Hypothalamus (tissue), 51 donors: ENCODE data around the gene RBM4B.
"Not testable (repeated sequence)": the region's sequence is repeated elsewhere in the genome, so short reads cannot be mapped to it uniquely, and the experiment has no call there.

Source experiments
- DNase-seq, 51 donors: peaks; one replicate each; lab custom pipeline; 2025; lab: John Stamatoyannopoulos, UW

RBM4B gene

GRCh38 chr11:66677599-66678375, at the start of gene RBM4B:
RBM4B (minus strand) TSS chr11:66677887; CDS start chr11:66677079, 808 bp downstream.
- peak; percentile 83 to 98 (median 95) for DNase-seq

- no peak for DNase-seq
Observed at GRCh38 chr11:66725647-66726046, 48.0 kb upstream of the RBM4B start.

GRCh38 chr11:66725114-66725513, 47.4 kb upstream of the RBM4B start:
- no peak for DNase-seq

- DNase-seq, result not testable (repeated sequence)
Observed at GRCh38 chr11:66724167-66724566, 46.5 kb upstream of the RBM4B start.

GRCh38 chr11:66723693-66724092, 46.0 kb upstream of the RBM4B start:
- DNase-seq, result no peak

GRCh38 chr11:66722745-66723651, 45.3 kb upstream of the RBM4B start:
- DNase-seq, result no peak

- no peak for DNase-seq
Observed at GRCh38 chr11:66721939-66722338, 44.3 kb upstream of the RBM4B start.

GRCh38 chr11:66720899-66721470, 43.3 kb upstream of the RBM4B start:
- no peak for DNase-seq

- DNase-seq, result peak in 19 of 51 donors; percentile 3 to 65 (median 28)
Observed at GRCh38 chr11:66720223-66720898, 42.7 kb upstream of the RBM4B start.

GRCh38 chr11:66719111-66719872, 41.6 kb upstream of the RBM4B start:
- no peak for DNase-seq

- no peak for DNase-seq
Observed at GRCh38 chr11:66718320-66718971, 40.8 kb upstream of the RBM4B start.

- no peak for DNase-seq
Observed at GRCh38 chr11:66717925-66718319, 40.2 kb upstream of the RBM4B start.

GRCh38 chr11:66716996-66717395, 39.3 kb upstream of the RBM4B start:
- DNase-seq, result no peak

GRCh38 chr11:66715346-66716085, 37.8 kb upstream of the RBM4B start:
- no peak for DNase-seq

GRCh38 chr11:66713746-66714480, 36.2 kb upstream of the RBM4B start:
- no peak for DNase-seq

- no peak for DNase-seq
Observed at GRCh38 chr11:66710384-66710930, 32.8 kb upstream of the RBM4B start.

GRCh38 chr11:66708701-66709100, 31.0 kb upstream of the RBM4B start:
- DNase-seq, result no peak

- DNase-seq, result no peak
Observed at GRCh38 chr11:66708094-66708493, 30.4 kb upstream of the RBM4B start.
